ENCODE data around the gene SORT1. TPM values are rescaled to one million over a fixed set of nuclear protein-coding genes. Genes with fewer than 3 reads are reported as not detected.

The SORT1 gene
- total and polyA plus RNA-seq, 2 of the 8 experiments (the other 6 are each of a cell fraction or from before 2014, with no cell fraction given): 18.7 to 69.6 TPM

DNA sequence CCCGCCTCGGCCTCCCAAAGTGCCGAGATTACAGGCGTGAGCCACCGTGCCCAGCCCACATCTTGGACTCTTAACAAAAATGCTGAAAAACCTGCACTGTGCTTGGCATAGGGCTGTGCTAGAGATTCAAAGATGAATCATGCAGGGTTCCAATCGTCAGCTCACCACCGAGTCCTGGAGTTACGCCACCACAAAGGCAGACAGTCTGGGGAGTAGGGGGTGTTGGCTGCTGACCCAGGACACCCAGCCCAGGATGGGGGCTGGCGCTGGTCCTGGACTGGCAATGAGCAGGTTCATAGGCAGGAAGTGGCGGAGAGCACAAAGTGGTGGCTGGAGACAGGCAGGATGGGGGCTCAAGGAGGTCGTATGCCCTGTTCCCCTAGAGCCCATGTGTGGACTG lies 130.8 kb downstream of the SORT1 start:
- Histone ChIP-seq H3K18ac (ENCODE audit: extremely low read depth, low read length) (no peak overlapping the region), H3K4ac (replicated peaks; ENCODE audit: insufficient read length, low read depth, low read length) (no peak overlapping the region), H4K5ac (ENCODE audit: insufficient read length, low read depth, low read length) (no peak overlapping the region), H2BK15ac (ENCODE audit: low read length) (no peak overlapping the region), H3K4me3 (ENCODE audit: extremely low read depth in 1 of 4, insufficient read depth in 2 of 4, low read depth in 3 of 4, low read length in 4 of 4) (no peak overlapping the region), H3K27ac (ENCODE audit: low read depth, low read length) (no peak overlapping the region), H3K56ac (replicated peaks; ENCODE audit: insufficient read length, low read depth, low read length) (no peak overlapping the region), H4K20me1 (replicated peaks in 1 of 2; ENCODE audit: control insufficient read depth in 1 of 2, insufficient read depth in 2 of 2, low read length in 2 of 2) (peaks cover 0 to 10% of the 10 kb centered on the region in 2 experiments), H2AFZ (ENCODE audit: low read length) (no peak overlapping the region), H3K4me1 (replicated peaks in 1 of 4; ENCODE audit: control insufficient read depth in 3 of 4, insufficient read depth in 4 of 4, low read length in 3 of 4) (peaks cover 0 to 4% (median under 1%) of the 10 kb centered on the region in 4 experiments; a peak in 1 of 7 replicates), H2BK12ac (ENCODE audit: low read depth, low read length) (no peak overlapping the region), H2AK5ac (ENCODE audit: low read depth, low read length) (no peak overlapping the region), H3K9me3 (ENCODE audit: insufficient read depth in 2 of 2, low read depth in 1 of 2, low read length in 1 of 2) (no peaks in the 10 kb centered on the region), H3K27me3 (replicated peaks in 1 of 4; ENCODE audit: control insufficient read depth in 3 of 4, extremely low read depth in 1 of 4, insufficient read depth in 3 of 4, low read length in 3 of 4) (no peaks in the 10 kb centered on the region), H3K9ac (replicated peaks in 1 of 4; ENCODE audit: extremely low read depth in 1 of 4, low read depth in 3 of 4, low read length in 3 of 4) (no peak overlapping the region), H3K79me2 (ENCODE audit: control insufficient read depth in 1 of 2, insufficient read depth in 2 of 2, low read length in 2 of 2) (no peaks in the 10 kb centered on the region), H3K4me2 (ENCODE audit: insufficient read depth in 1 of 2, low read depth in 2 of 2, low read length in 2 of 2) (no peak overlapping the region), H3K23me2 (ENCODE audit: low read depth, low read length) (no peaks in the 10 kb centered on the region), H3K14ac (ENCODE audit: insufficient read length) (no peak overlapping the region), H2BK20ac (ENCODE audit: low read length) (no peak overlapping the region), H4K91ac (replicated peaks; ENCODE audit: insufficient read length, low read length) (no peak overlapping the region), H3K36me3 (ENCODE audit: control insufficient read depth in 2 of 4, insufficient read depth in 4 of 4, low read length in 3 of 4) (peaks cover 15 to 34% (median 23%) of the 10 kb centered on the region in 4 experiments; a peak in 6 of 8 replicates), H3K23ac (ENCODE audit: insufficient read length) (no peak overlapping the region), H3K79me1 (ENCODE audit: low read depth, low read length) (no peaks in the 10 kb centered on the region), H2BK5ac (ENCODE audit: low read depth, low read length) (no peak overlapping the region), H4K8ac (ENCODE audit: extremely low read depth, insufficient read depth, low read length) (no peak overlapping the region), H2BK120ac (replicated peaks; ENCODE audit: low read depth, low read length) (no peak overlapping the region)
- POLR2A ChIA-PET (ENCODE audit: partially characterized antibody): interaction anchor here (0.6 kb wide), 1 partner anchor 104 kb away, joined by 3 read pairs; no protein-coding TSS in a partner anchor
- TF ChIP-seq, protein P1, sequence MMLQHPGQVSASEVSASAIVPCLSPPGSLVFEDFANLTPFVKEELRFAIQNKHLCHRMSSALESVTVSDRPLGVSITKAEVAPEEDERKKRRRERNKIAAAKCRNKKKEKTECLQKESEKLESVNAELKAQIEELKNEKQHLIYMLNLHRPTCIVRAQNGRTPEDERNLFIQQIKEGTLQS (IDR thresholded peaks at IDR 0.05; ENCODE audit: insufficient read depth, low read depth, low read length): no peak
- TF ChIP-seq SP1 (IDR thresholded peaks at IDR 0.05; ENCODE audit: low read depth, low read length) (no peak), SP2 (IDR thresholded peaks at IDR 0.05; ENCODE audit: low read length) (no peak)
- TF ChIP-seq, protein P2, sequence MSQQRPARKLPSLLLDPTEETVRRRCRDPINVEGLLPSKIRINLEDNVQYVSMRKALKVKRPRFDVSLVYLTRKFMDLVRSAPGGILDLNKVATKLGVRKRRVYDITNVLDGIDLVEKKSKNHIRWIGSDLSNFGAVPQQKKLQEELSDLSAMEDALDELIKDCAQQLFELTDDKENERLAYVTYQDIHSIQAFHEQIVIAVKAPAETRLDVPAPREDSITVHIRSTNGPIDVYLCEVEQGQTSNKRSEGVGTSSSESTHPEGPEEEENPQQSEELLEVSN (IDR thresholded peaks at IDR 0.05): no peak
- 93% methylated on average over 11 of the region's 11 CpGs; no CpG with 5 or more reads in 1 of the 2 experiments for WGBS, 2 experiments (ENCODE audit: extremely low coverage in 1 of 2, insufficient coverage in 1 of 2, insufficient read length in 1 of 2, insufficient replicate concordance in 2 of 2, low coverage in 1 of 2, low lambda C conversion rate in 2 of 2, missing lambda C conversion rate in 1 of 2)
- CTCF ChIA-PET (ENCODE audit: partially characterized antibody): interaction anchor here (0.9 to 8.5 kb wide), 8 partner anchors 10 to 132 kb away, joined by 3 to 95 read pairs (median 15); partner anchors contain the start of gene SORT1
- FAIRE-seq (no peak), DNase-seq (ENCODE audit: low read depth in 1 of 2, low spot score in 2 of 2) (no peak)
